ENCODE measurements around the gene GYG1.

Gene GYG1

DNA sequence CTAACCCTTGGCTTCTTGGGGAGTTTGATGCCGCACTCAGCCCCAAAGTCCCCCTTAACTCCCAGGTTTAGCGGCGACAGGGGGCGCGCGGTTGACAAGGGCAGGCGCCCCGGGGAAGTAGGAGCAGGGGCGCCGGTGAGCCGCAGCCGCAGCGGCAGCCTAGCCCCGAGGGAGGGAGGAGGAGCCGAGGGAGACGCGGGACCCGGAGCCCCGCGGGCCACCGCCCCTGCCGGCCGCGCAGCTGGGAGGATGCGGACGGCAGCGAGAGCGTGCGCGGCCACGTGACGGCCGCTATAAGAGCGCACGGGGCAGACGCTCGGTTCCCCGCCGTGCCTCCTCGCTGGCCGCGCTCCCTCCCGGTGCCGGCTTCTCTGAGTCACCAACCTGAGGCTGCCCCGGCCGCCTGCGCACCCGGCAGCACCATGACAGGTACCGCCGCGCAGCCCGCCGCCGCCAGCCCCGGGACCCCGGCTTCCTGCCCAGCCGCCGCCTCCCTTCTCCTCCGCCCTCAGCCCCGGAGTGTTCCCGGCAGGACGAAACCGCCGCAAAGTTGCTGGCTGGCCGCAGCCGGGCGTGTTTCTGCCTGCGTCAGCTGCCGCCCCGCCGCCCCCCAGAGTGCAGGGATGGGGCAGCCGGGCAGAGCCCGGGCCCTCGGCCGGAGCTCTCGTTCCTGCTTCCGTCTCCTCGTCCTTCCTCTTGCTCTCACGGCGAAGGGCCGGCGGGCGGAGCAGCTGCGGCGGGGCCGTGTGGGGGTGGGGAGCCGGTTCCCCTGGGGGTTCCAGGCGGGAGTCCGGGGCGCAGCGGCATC lies at the start of gene GYG1:
GYG1 (plus strand) TSS at position 322 of the 808 bp plus-strand sequence; CDS start at position 423, 101 bp downstream.
- H3K27ac ChIP-seq: peak within 1 kb of the TSS; percentile 54
- TF ChIP-seq, protein P1, sequence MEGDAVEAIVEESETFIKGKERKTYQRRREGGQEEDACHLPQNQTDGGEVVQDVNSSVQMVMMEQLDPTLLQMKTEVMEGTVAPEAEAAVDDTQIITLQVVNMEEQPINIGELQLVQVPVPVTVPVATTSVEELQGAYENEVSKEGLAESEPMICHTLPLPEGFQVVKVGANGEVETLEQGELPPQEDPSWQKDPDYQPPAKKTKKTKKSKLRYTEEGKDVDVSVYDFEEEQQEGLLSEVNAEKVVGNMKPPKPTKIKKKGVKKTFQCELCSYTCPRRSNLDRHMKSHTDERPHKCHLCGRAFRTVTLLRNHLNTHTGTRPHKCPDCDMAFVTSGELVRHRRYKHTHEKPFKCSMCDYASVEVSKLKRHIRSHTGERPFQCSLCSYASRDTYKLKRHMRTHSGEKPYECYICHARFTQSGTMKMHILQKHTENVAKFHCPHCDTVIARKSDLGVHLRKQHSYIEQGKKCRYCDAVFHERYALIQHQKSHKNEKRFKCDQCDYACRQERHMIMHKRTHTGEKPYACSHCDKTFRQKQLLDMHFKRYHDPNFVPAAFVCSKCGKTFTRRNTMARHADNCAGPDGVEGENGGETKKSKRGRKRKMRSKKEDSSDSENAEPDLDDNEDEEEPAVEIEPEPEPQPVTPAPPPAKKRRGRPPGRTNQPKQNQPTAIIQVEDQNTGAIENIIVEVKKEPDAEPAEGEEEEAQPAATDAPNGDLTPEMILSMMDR (IDR thresholded peaks at IDR 0.05): peak; percentile 36
- TF ChIP-seq ZFX (IDR thresholded peaks at IDR 0.05; ENCODE audit: borderline replicate concordance): no peak

GRCh38 chr3:148943506-148944205 lies 47.7 kb upstream of the GYG1 start:
- no peak overlapping the region for H3K27ac ChIP-seq
- TF ChIP-seq ZFX (IDR thresholded peaks at IDR 0.05; ENCODE audit: borderline replicate concordance): no peak
- TF ChIP-seq, protein P1 (IDR thresholded peaks at IDR 0.05): peak; percentile 85

DNA sequence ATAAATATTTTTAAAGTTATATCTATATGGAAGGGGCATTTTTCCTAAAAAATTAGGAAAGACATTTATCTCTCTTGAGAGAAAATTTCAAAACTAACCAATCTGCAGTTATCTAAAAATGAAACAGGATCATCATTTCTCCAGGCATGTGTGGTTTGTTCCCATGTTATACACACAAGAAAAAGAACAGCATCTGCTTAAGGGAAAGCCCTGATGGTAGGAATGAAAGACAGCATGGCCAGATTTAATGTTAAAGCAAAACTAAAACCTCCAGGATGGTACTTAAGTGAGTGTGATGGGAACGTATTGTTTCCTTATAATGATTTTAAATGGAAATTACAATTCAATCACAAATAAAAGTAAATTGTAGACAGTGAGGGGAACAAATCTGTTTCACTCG lies 46.2 kb upstream of the GYG1 start:
- H3K27ac ChIP-seq: no peak overlapping the region
- no peak for TF ChIP-seq ZFX (IDR thresholded peaks at IDR 0.05; ENCODE audit: borderline replicate concordance)
- TF ChIP-seq, protein P1 (IDR thresholded peaks at IDR 0.05): no peak

DNA sequence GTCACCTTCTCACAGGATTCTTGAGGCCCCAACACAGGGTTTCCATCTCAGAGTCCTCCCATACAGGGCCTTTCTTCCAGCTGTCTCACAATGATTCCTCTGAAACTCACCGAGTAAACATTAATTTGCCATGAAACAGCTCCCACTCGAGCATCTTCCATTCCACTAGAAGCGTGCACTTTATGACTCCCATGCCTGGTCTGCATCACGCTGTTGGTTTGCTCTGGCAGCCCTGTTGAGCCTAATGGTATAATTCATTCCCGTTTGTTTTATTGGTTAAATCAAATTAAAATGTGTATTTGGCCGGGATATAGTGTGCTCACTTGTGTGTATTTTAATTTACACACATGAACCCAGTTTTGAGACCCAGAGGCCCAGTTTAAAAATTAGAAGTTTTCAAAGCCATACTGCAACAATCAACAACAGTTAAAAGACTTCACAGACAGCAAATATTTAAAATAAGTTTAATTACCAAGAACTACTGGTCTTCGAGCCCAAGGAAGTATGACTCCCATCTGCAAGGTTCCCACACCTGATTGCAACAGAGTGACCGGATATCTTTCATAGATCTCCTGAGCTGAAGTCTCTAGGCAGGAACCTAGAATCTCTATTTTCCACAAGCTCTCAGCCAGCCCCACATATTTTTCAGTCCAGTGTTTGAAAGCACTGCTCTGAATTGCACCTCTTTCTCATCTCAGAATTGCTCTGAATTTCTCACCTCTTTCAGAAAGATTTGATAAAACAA lies 42.3 kb upstream of the GYG1 start:
- H3K27ac ChIP-seq: no peak overlapping the region
- TF ChIP-seq, protein P1 (IDR thresholded peaks at IDR 0.05): no peak
- TF ChIP-seq ZFX (IDR thresholded peaks at IDR 0.05; ENCODE audit: borderline replicate concordance): no peak

- H3K27ac ChIP-seq: no peak overlapping the region
- TF ChIP-seq, protein P1 (IDR thresholded peaks at IDR 0.05): peak; percentile 36
- no peak for TF ChIP-seq ZFX (IDR thresholded peaks at IDR 0.05; ENCODE audit: borderline replicate concordance)
Observed at GRCh38 chr3:148950806-148951205, 40.5 kb upstream of the GYG1 start.

GRCh38 chr3:148951599-148952361 lies 39.6 kb upstream of the GYG1 start:
- TF ChIP-seq ZFX (IDR thresholded peaks at IDR 0.05; ENCODE audit: borderline replicate concordance): no peak
- TF ChIP-seq, protein P1 (IDR thresholded peaks at IDR 0.05): no peak
- peak overlapping the region; percentile 20; the same call in 1 of the 2 replicates for H3K27ac ChIP-seq

Data from 22Rv1 (cell line).